NCI-H526 (cell line): ENCODE measurements around the gene TCEANC.

Experiments used
- DNase-seq, 2 experiments: peaks; one replicate each; lab custom pipeline; 2025; lab: John Stamatoyannopoulos, UW

The TCEANC gene

DNA sequence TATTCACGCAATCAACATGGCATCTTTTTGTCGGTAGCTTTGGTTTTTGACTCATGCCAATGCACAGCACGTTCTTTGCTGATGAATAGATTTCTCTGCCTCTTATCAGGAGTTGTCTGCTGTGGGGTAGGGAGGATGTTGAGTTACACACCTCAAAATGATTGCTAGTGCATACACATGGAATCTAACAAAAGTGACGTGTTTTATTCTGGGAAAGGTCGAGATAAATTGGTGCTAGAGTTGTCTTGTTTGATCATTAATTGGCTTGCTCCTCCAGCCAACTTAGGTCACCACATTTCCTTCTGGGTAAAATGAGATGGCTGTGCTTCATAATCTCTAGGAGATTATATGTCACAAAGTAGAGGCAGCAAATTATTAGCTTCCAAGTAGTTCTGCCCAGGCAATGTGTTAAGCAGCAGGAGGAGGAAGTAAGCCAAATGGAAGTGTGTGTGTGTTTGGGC, 39.9 kb downstream of the TCEANC start:
- DNase-seq: no peak

DNA sequence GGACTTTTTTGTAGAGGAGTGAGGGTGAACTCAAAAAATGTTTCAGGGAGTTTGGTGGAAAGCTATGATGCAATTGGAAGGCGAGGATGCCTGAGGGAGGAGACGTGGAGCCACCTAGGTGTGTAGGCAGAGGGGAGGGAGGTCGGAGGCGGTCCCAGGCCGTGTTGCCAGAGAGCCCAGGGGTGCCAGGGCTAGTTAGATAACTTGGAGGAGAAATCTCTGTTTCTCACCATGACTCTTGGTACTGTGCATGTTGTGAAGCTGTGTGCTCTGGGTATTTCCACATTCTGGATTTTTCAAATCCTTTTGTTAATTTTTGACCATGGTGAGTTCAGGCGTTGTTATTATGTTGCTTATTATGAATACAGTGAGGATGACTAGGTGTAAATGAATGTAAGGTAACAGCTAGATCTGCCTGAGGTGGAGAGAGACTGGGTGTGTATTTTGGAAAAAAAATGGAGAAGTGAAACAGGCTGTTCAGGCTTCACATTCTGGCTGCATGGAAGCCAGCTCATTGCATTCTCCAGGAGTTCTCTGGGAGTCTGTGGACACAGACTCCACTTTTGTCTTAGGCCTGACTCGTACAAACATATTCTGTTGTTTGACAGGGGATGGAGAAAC, 40.5 kb downstream of the TCEANC start:
- DNase-seq: no peak

DNA sequence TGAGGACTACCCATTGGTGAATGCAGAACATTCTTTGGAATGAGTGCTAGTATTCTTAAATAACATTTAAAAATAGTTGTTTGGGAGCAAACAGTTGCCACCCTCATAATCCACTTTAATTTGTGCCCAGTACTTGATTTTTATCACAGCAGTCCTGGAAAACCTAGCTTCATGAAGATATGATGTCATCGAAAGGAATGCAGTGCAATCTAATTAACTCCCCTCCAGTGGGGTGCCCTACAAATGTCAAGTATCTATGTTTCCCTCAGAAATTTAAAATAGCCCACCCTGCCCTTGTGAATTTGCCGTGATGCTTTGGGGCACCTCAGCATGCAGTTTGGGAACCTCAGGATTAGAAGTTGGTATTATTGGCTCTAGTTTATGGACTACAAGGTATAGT, 41.4 kb downstream of the TCEANC start:
- no peak for DNase-seq

DNA sequence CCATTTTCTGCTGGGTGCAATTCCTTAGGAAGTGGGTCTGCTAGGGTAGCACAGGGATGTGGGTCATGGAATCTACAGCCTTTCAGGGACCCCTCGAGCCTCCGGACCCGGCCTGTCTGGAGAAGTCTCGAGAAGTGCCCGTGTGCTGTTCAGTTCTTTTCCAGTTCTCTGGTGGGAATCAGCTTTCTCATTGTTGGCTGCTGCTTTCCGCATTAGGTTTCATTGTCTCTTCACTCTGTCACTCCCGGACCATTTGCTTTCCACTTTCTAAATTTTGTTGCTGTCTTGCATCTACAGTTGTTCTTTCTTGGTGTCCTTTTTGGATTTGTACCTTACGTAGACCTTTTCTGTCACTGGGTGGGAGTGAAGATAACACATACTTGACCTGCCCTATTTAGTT, 42.0 kb downstream of the TCEANC start:
- DNase-seq: no peak

DNA sequence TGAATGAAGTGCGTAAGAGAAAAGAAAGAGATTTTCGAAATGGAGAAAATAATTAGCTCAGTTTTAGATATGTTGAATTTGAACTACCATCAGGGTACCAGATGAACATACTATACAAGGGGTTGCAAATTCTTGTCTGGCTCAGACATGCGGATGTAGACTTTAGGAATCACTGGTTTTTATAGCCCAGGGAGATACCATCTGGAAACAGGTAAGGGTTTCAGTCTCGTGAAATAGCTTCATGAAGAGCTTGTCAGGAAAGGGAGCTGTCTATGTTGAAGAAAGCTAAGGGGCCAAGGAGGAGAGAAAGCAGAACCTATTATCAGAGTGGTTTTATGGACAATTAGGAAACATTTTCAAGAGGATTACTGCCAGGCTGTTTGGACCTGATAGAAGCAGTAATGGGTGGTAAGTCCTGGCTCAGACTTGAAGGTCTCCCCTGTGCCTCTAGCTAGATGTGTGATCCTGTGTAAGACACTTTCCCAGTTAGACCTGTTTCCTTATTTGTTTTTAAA, 42.7 kb downstream of the TCEANC start:
- no peak for DNase-seq

DNA sequence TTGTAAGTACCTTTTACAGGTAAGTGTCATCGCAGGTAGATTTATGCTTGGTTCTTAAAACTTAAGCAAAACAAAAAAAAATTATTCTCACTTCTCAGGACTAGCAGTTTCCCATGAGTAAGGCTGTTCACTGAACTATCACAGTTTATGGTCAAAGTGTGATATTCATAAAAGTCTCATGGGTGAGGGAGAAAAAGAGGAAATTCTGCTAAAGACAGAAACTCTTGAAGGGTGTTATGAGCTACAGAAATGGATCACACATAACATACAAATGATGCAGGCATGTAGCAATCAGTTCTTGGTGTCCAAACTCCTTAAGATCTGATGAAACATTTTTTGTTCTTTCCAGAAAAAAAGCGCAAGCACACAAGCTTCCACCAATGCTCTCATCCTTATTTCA, 44.5 kb downstream of the TCEANC start:
- no peak for DNase-seq

DNA sequence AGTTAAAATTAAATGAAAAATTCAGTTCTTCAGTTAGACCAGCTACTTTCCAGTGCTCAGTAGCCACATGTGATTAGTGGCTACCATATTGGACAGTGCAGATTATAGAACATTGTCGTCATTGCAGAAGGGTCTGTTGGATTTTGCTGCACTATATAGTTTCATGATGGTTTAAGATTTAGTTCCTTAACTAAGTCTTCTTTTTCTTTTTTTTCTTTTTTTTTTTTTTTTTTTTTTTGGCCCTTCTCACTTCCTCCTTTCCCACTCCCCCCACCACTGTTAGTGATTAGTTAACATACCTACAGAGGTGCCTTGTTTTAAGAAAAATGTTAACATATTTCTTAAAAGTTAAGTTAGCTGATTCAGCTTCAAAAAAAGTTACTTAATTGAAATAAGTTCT, 45.0 kb downstream of the TCEANC start:
- DNase-seq: no peak

DNA sequence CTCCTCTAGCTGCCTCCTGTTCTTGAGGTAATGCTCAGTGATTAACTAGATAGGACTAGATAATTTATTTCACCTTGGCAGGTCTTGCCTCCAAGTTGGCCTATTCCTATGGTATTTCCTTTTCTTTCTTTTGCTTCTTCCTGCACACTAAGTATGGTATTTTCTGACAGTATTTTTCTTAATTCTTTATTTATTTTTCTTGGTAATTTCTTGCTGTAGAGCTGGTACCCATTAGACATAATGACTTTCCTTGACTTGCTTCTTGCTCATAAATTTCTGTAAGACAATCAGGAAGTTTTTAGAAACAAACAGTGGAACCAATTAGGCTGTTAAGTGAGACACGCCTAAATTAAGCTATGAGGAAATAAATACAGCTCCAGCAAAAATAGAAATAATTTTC, 45.5 kb downstream of the TCEANC start:
- DNase-seq: no peak

DNA sequence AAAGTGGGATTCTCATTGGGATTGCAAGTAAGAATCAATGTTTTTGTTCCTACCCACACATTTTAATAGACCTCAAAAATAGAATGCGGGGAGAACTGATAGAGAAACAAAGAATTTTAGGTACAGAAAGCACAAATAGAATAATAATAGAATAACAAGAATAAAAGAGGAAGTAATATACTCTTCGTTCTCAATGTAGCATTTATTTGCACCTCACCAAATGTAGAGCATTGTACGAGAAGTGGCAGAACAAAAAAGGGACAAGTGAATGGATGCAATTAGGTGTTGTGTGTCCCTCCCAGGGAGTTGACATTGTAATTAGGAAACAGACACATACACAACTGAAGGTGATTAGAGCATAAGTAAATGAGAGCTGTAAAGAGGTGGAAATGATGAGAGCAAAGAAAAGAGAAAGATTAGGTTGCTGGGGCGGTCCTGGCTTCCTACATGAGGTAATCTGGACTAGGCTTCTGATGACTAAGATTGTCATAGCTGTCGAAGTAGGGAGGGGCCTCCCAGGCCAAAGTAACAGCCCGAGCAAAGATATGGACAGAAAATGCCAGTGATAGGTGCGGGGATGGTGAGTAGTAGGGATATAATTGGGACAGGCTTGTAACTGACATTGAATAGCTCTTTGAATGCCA, 46.4 kb downstream of the TCEANC start:
- no peak for DNase-seq

DNA sequence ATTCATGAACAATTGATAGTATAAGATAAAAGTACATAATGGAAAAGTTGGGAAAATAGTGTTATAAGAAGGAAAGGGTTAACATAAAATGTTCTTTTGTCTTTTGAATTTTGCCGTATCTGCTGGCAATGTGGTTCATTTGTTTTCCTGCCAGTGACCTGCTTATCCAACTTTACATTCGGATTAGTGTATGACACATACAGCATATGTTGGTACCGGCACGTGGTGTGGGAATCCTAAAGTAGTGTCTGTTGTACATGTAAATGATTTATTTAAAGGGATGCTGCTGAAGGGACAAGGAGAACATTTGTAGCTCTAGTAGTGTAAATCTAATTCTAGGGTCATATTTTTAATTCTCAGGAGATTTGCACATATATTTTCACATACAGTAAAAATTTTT, 47.4 kb downstream of the TCEANC start:
- DNase-seq: no peak

DNA sequence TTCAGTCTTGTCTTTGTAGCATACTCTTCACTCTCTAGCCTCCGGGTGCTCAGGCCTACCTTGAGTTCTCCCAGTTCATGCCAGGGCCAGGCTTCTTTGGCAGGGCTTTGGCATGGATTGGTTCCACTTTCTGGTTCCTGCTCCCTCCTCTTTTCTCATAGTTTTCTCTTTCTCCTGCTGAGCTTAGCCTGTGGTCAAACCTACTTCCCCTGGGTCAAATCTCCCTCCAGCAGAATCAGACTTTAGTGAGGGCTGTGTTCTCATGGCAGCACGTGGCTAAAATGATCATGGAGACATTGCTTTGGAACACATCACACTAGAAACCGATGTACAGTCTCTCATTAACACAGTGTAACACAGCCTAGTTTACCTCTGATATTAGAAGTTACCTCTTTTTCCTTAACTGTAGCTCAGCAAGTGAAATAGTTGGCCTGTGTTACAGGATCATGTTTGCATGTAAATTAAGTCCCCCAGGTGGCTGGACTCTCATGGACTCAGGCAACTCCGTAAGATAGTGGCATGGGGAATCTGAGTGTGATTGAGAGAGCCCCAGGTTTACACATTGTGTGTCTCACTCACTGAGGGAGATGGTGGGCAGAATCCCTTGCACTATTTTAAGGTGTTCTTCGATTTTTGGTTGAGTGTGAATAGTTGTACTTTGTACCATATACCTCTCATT, 49.3 kb downstream of the TCEANC start:
- no peak for DNase-seq

DNA sequence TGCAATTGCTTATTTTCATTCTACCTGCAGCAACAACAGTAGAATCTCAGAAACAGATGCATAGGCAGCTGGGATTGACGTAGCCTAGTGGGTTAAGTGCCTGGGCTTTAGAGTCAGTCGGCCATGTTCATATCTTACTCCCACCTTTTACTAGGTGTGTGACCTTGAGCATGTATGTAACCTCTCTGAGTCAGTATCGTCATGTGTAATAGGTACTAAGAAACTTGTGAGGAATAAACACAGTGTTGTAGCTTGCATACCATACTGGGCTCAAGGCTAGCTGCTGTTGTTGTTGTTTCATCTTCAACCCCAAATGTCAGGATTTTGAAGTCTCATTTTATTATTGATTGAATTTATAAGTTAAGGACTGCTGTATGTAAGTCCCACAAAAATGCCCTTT, 50.2 kb downstream of the TCEANC start:
- no peak for DNase-seq

DNA sequence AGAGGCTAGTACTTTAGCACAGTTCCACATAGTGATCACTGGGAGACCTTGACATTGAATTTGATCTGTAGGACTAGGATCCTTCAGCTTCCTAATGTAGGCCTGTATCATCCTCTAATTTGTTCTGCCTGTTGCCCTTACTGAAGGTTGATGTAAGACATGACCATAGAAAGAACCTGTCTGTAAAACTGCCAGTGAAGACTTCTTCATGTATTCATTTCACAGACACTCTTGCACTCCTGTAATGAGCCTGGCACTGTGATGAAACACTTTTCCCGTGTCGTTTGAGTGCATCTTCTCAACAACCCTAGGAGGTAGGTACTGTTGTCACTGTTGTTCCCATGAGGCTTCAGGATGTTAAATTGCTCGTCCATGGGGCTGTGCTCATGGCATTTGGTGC, 50.6 kb downstream of the TCEANC start:
- no peak for DNase-seq

DNA sequence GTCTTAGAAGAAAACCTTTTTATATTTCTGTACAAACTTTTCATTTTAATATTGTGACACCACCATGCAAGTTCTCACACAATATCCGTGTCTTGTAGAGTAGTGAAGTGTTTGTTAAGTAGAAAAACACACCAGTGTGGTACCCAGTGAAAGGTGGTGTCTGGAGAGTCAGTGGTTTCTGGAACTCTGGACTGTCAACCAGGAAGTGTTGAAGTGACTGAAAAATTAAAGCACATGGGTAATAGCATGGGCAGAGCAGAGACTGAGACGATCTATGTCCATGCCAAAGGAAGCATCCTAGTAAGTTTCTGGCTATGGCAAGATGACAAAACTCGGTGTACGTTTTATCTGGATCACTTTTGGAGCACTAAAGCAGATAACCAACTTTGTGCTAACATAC, 58.2 kb downstream of the TCEANC start:
- DNase-seq: no peak
